Muscle layer of colon (tissue), 2 donors: ENCODE results near the gene CACHD1.

Experiments used
- H3K27ac ChIP-seq: one replicate; pipeline ENCODE4 v1.7.0; 2013; ENCODE audit warnings: low read depth, mild to moderate bottlenecking, low read length, moderate library complexity
- H3K27me3 ChIP-seq, 2 donors: one replicate each; pipeline ENCODE4 v1.7.0; 2013; ENCODE audit warnings: low read length in 2 of 2, mild to moderate bottlenecking in 2 of 2; ENCODE audit not compliant: insufficient read depth in 2 of 2, control insufficient read depth in 1 of 2
- H3K36me3 ChIP-seq: one replicate; pipeline ENCODE4 v1.7.0; 2013; ENCODE audit warnings: mild to moderate bottlenecking, low read length; ENCODE audit not compliant: insufficient read depth
- H3K4me1 ChIP-seq: one replicate; pipeline ENCODE4 v1.7.0; 2013; ENCODE audit warnings: mild to moderate bottlenecking, low read length; ENCODE audit not compliant: insufficient read depth
- H3K4me3 ChIP-seq, 2 donors: one replicate each; pipeline ENCODE4 v1.7.0; 2013; ENCODE audit warnings: low read length in 2 of 2, low read depth in 1 of 2, mild to moderate bottlenecking in 1 of 2, moderate library complexity in 1 of 2
- H3K9ac ChIP-seq: one replicate; pipeline ENCODE4 v1.7.0; 2013; ENCODE audit warnings: low read length
- H3K9me3 ChIP-seq: one replicate; pipeline ENCODE4 v1.7.0; 2013; ENCODE audit warnings: mild to moderate bottlenecking, low read length
- donor health status: abdominal sarcoma.
- donor health status: Adenocarcinoma of cecum.

The CACHD1 gene

GRCh38 chr1:64451440-64451839 is 18.5 kb upstream of the CACHD1 start:
- Histone ChIP-seq H3K4me1 (no peaks in the 10 kb centered on the region), H3K27ac (no peak overlapping the region), H3K9me3 (no peaks in the 10 kb centered on the region), H3K27me3 (no peaks in the 10 kb centered on the region), H3K9ac (no peak overlapping the region), H3K4me3 (no peak overlapping the region), H3K36me3 (no peaks in the 10 kb centered on the region)

DNA sequence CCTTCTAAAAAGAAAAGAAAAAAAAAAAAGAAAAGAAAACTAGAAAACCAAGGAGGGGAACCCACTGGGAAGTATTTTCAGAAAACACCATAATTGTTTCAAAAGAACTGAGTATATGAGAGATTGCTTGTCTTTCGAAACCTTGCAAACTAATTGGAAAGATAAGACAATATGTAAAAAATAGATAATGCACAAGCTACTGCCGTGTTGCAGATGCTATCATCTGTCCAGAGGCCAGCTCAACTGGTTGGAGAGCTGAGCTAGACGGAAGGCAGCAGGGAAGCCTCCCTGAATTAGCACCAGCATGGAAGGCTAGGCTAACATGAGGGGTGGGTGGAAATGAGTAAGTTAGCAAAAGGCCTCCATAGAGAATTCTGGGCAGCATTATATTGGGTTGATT is 16.2 kb upstream of the CACHD1 start:
- Histone ChIP-seq H3K27me3 (no peaks in the 10 kb centered on the region), H3K36me3 (no peaks in the 10 kb centered on the region), H3K9ac (no peak overlapping the region)

GRCh38 chr1:64458915-64459314 is 11.0 kb upstream of the CACHD1 start:
- Histone ChIP-seq H3K9ac (no peak overlapping the region), H3K4me1 (no peaks in the 10 kb centered on the region), H3K36me3 (no peaks in the 10 kb centered on the region), H3K27ac (no peak overlapping the region), H3K27me3 (no peaks in the 10 kb centered on the region), H3K9me3 (no peaks in the 10 kb centered on the region), H3K4me3 (no peak overlapping the region)

More for the DNA sequence above, 16.2 kb upstream of the CACHD1 start:
- Histone ChIP-seq H3K4me1 (no peaks in the 10 kb centered on the region), H3K27ac (no peak overlapping the region), H3K4me3 (no peak overlapping the region), H3K9me3 (no peaks in the 10 kb centered on the region)

GRCh38 chr1:64459743-64460142 is 10.2 kb upstream of the CACHD1 start:
- Histone ChIP-seq H3K27ac (no peak overlapping the region), H3K9me3 (no peaks in the 10 kb centered on the region), H3K4me3 (no peak overlapping the region), H3K36me3 (no peaks in the 10 kb centered on the region), H3K27me3 (no peaks in the 10 kb centered on the region), H3K4me1 (no peaks in the 10 kb centered on the region), H3K9ac (no peak overlapping the region)

DNA sequence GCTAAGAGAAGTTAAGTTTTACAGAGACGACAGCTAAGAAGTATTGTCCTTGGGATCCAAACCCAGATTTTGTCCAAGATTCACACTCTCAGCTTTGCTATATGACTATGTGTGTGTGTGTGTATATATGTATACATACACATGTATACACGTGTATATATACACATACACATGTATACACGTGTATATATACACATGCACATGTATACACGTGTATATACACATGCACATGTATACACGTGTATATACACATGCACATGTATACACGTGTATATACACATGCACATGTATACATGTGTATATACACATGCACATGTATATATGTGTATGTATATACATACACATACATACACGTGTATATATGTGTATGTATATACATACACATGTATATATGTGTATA is 3.9 kb upstream of the CACHD1 start:
- Histone ChIP-seq H3K9ac (no peak overlapping the region), H3K27ac (no peak overlapping the region), H3K4me3 (no peak overlapping the region), H3K36me3 (no peaks in the 10 kb centered on the region), H3K27me3 (peaks cover 0 to 1% of the 10 kb centered on the region in 2 donors), H3K9me3 (no peaks in the 10 kb centered on the region), H3K4me1 (no peaks in the 10 kb centered on the region)

DNA sequence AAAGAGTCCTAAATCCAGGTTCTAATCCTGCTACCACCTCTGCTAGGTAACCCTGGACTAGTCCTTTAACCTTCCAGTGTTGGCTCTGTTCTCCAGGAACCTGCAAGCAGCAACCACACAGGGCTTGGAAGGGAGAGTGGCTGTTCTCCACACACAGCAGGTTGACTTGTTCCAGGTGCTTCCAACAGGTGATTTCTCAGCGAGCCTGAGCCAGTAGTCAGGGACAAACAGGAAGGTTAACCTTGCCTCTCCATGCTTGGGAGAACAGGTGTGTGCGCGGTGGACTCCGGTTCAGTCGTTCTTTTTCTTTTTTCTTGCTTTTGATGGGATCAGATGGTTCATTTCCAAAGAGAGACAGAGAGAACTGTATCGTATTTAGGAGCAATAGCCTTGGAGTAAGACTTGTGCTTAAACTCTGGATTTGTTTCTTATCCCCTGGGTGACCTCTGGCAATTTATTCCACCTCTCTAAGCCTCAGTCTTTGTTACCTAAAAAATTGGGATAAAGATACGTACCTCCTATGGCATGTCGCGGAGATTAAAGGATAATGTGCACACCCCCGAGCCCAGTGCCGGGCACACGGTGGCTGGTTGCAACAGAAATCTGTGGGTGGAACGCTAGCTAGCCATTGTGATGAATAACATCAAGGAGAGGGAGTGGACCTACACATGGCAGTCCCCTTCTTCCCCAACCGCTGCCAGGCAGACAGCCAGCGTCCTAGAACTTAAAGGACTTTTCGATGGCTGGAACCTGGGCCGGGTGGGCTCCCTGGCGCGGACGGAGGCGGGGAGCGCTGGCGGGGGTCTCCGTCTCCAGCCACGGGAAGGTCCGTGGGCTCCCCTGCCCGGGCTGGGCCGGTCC is 583 bp upstream of the CACHD1 start:
- H3K27me3 ChIP-seq = peaks cover 0 to 8% of the 10 kb centered on the region in 2 donors
- H3K4me1 ChIP-seq = peaks cover under 1% of the 10 kb centered on the region
- peak overlapping the region; percentile 61 for H3K27ac ChIP-seq
- H3K9me3 ChIP-seq = no peaks in the 10 kb centered on the region
- no peak overlapping the region for H3K9ac ChIP-seq
- no peaks in the 10 kb centered on the region for H3K36me3 ChIP-seq
- peak overlapping the region; percentile 48 to 58 for H3K4me3 ChIP-seq

DNA sequence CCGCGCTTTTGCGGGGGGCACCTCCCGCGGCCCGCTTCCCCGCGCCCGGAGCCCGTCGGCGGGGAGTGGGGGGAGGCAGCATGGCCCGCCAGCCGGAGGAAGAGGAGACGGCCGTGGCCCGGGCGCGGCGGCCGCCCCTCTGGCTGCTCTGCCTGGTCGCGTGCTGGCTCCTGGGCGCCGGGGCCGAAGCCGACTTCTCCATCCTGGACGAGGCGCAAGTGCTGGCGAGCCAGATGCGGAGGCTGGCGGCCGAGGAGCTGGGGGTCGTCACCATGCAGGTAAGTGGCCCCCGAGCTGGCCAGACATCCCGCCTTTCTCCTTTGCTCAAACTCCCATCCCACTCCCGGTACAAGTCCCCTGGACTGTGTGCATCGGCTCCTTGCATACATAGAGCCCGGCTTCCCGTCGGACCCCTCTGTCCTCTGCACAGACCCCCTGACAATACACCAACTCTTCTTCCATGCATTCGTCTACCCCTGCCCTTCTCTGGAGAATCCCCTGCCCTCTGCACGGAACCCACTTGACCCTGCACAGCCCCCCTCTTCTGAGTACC is 812 bp downstream of the CACHD1 start:
- peak overlapping the region; percentile 58 to 73 for H3K4me3 ChIP-seq
- H3K36me3 ChIP-seq = no peaks in the 10 kb centered on the region
- H3K4me1 ChIP-seq = peaks cover 10% of the 10 kb centered on the region
- no peak overlapping the region for H3K9ac ChIP-seq
- peak overlapping the region; percentile 61 for H3K27ac ChIP-seq
- H3K27me3 ChIP-seq = peaks cover 0 to 8% of the 10 kb centered on the region in 2 donors
- no peaks in the 10 kb centered on the region for H3K9me3 ChIP-seq

- Histone ChIP-seq H3K4me1 (peaks cover 15% of the 10 kb centered on the region), H3K27me3 (peaks cover 0 to 8% of the 10 kb centered on the region in 2 donors), H3K4me3 (peak overlapping the region; percentile 58 to 73), H3K9me3 (no peaks in the 10 kb centered on the region), H3K27ac (no peak overlapping the region), H3K9ac (peak overlapping the region; percentile 4), H3K36me3 (no peaks in the 10 kb centered on the region)
Measured at GRCh38 chr1:64471218-64472039, 1.5 kb downstream of the CACHD1 start.

GRCh38 chr1:64472040-64472376 is 2.1 kb downstream of the CACHD1 start:
- H3K27ac ChIP-seq = no peak overlapping the region
- peak overlapping the region in 1 of 2 donors; percentile 73 for H3K4me3 ChIP-seq
- H3K27me3 ChIP-seq = peaks cover 0 to 8% of the 10 kb centered on the region in 2 donors
- no peaks in the 10 kb centered on the region for H3K36me3 ChIP-seq
- peaks cover 15% of the 10 kb centered on the region for H3K4me1 ChIP-seq
- H3K9ac ChIP-seq = peak overlapping the region; percentile 4
- no peaks in the 10 kb centered on the region for H3K9me3 ChIP-seq

DNA sequence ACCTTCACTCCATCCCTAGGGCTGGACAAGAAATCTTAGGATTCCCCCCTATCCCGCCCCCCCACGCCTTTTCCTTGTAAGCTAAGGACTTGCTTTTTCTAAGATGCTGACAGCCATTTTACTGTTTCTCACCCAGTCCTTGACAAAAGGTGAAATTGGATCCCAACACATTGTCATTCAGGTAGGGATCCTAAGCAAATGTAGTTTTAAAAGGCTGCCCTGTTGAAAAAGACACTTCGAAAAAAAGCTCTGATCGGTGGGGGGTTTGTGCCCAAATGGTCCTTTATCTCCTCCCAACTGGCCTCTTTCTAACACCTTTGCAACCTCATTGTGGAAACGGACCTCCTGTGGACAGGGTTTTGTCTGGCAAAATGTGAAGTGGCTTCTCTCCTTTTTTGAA is 2.9 kb downstream of the CACHD1 start:
- Histone ChIP-seq H3K9ac (no peak overlapping the region), H3K27me3 (peaks cover 0 to 8% of the 10 kb centered on the region in 2 donors), H3K27ac (no peak overlapping the region), H3K4me3 (no peak overlapping the region), H3K36me3 (no peaks in the 10 kb centered on the region), H3K4me1 (peaks cover 15% of the 10 kb centered on the region), H3K9me3 (no peaks in the 10 kb centered on the region)

DNA sequence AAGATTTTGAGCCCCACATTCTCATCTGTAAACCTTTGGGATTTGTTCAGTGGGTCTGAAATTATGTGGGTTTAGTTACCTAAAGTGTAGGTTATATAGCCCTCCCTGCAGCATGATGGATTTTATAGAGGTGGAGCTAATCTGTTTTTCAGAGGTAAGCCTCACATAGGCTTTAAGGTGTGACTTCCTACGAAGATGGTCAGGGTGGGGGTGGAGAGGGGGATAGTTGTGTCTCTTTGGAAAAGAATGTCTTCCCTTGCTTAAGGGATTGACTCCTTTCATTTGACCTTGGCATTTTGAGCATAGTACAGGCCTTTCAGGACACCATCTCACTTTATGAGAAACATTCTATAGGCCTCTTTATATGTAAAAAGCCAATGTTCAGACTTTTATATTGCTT is 3.4 kb downstream of the CACHD1 start:
- no peaks in the 10 kb centered on the region for H3K9me3 ChIP-seq
- no peak overlapping the region for H3K27ac ChIP-seq
- H3K4me3 ChIP-seq = no peak overlapping the region
- H3K27me3 ChIP-seq = peaks cover 0 to 8% of the 10 kb centered on the region in 2 donors
- H3K36me3 ChIP-seq = no peaks in the 10 kb centered on the region
- no peak overlapping the region for H3K9ac ChIP-seq
- peaks cover 15% of the 10 kb centered on the region for H3K4me1 ChIP-seq
